Measurements from ENCODE around the gene VASP. TPM values are rescaled to one million over a fixed set of nuclear protein-coding genes. Genes with fewer than 3 reads are reported as not detected.

VASP gene
- total and polyA plus RNA-seq, 2 of the 4 experiments (the other 2 are of a cell fraction): 61.1 to 88.8 TPM

DNA sequence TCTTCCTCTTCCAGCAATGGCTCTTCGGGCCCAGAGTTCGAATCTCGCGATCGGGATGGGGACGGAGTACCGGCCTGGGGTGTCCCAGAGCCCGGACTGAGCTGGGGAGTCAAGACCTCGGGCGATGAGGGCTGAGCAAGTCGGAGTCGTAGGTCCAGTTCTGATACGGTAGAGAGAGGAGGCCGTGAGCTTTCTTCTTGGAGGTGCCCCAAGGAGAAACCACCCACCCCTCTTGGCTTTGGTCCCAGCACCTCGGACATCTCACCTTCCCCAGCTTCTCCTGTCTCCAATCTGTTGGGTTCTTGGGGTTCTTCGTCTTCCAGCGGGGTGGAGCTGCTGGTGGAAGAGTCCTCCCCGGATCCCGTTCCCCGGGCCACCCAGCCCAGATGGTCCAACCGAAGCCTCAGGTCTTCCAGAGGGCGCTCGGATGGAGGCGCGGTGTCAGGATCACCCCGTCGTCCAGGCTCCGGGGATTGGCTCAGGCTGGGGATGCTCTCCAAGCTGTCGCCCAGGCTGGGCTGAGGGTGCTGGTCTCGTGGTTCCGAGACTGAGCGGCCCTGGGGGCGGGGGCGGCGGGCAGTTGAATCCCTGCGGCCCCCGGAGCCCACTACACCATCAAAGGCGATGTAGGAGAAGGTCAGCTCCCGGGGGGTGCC is 12.9 kb upstream of the VASP start:
- intact Hi-C loops (cut with micrococcal nuclease): no loop called here
- Histone ChIP-seq H2AK5ac (ENCODE audit: low read depth, low read length) (no peak overlapping the region), H3K36me3 (ENCODE audit: control insufficient read depth, insufficient read depth, low read length) (no peaks in the 10 kb centered on the region), H4K5ac (ENCODE audit: low read depth, low read length) (no peak overlapping the region), H3K27ac (ENCODE audit: insufficient read depth, low read length) (no peak overlapping the region), H3K14ac (replicated peaks; ENCODE audit: low read depth, low read length) (no peak overlapping the region), H3K79me1 (ENCODE audit: low read depth in 1 of 2, low read length in 2 of 2) (peaks cover 0 to 10% of the 10 kb centered on the region in 2 experiments; a peak in 1 of 4 replicates), H3K4me1 (ENCODE audit: control insufficient read depth, insufficient read depth, low read length) (no peaks in the 10 kb centered on the region), H4K8ac (ENCODE audit: low read depth in 2 of 2, low read length in 2 of 2) (no peak overlapping the region), H3K9me3 (ENCODE audit: control insufficient read depth, insufficient read depth, low read length) (no peaks in the 10 kb centered on the region), H3K9ac (ENCODE audit: low read depth, low read length) (no peak overlapping the region), H2BK120ac (ENCODE audit: low read depth, low read length) (no peak overlapping the region), H2AFZ (replicated peaks; ENCODE audit: low read length, poor library complexity) (no peak overlapping the region), H3K4me2 (ENCODE audit: low read depth, low read length) (no peak overlapping the region), H2BK20ac (ENCODE audit: low read depth, low read length) (no peak overlapping the region), H2BK15ac (ENCODE audit: low read depth, low read length) (no peak overlapping the region), H3K4ac (ENCODE audit: low read depth, low read length) (no peak overlapping the region), H3K4me3 (ENCODE audit: insufficient read depth, low read depth, low read length) (no peak overlapping the region), H4K20me1 (ENCODE audit: insufficient read depth, low read length) (peaks cover 3% of the 10 kb centered on the region; the same call in 1 of the 2 replicates), H3K23ac (ENCODE audit: low read depth, low read length) (no peak overlapping the region), H3K27me3 (ENCODE audit: control insufficient read depth, insufficient read depth, low read length) (peaks cover 4% of the 10 kb centered on the region; the same call in 1 of the 2 replicates), H2BK5ac (ENCODE audit: low read depth, low read length, poor library complexity, severe bottlenecking) (no peak overlapping the region), H3K9me1 (ENCODE audit: insufficient read depth, low read length) (peaks cover 6% of the 10 kb centered on the region), H2AK9ac (replicated peaks; ENCODE audit: low read depth, low read length, poor library complexity) (no peak overlapping the region), H3K18ac (ENCODE audit: low read depth, low read length) (no peak overlapping the region), H4K91ac (ENCODE audit: insufficient read depth, low read depth, low read length) (no peak overlapping the region), H3K56ac (ENCODE audit: extremely low read depth, insufficient read depth, low read length) (no peak overlapping the region)
- ChIA-PET POLR2A (ENCODE audit: unreplicated experiment) (no interaction called here), CTCF (interaction anchor here (2.7 kb wide), 1 partner anchor 9 kb away, joined by 8 read pairs; no protein-coding TSS in a partner anchor)
- dilution Hi-C loops (cut with HindIII; ENCODE audit: low sequenced_read_pairs, unreplicated experiment): no loop called here
- DNase-seq (no peak), ATAC-seq (ENCODE audit: low read depth) (no peak)
- BruUV-seq (replicated peaks): no TSS peak
- TF ChIP-seq RFX5 (IDR thresholded peaks at IDR 0.05; ENCODE audit: low read depth, low read length) (no peak), CTCF (conservative IDR thresholded peaks at IDR 0.05; ENCODE audit: low read depth, low read length) (no peak), BHLHE40 (IDR thresholded peaks at IDR 0.05; ENCODE audit: low read depth, low read length) (no peak), MAZ (IDR thresholded peaks at IDR 0.05; ENCODE audit: borderline replicate concordance, low read depth, low read length) (no peak)
- TF ChIP-seq, protein P1, sequence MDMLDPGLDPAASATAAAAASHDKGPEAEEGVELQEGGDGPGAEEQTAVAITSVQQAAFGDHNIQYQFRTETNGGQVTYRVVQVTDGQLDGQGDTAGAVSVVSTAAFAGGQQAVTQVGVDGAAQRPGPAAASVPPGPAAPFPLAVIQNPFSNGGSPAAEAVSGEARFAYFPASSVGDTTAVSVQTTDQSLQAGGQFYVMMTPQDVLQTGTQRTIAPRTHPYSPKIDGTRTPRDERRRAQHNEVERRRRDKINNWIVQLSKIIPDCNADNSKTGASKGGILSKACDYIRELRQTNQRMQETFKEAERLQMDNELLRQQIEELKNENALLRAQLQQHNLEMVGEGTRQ (IDR thresholded peaks at IDR 0.05; ENCODE audit: low read depth, low read length): no peak
- 100% methylated on average over 2 of the region's 39 CpGs; no CpG with 5 or more reads in 1 of the 2 experiments for WGBS, 2 experiments (ENCODE audit: extremely low coverage in 2 of 2, insufficient read length in 1 of 2)
- in situ Hi-C loops (cut with MboI; ENCODE audit: low sequenced_read_pairs): no loop called here

All from IMR-90 (cell line).